Gastroesophageal sphincter (tissue), 3 donors: Measurements from ENCODE around the gene TNFSF12.

ENCODE experiments used
- CTCF ChIP-seq, 4 experiments: fragments of 200-600 bp in 2 of 4; fragments of 450-650 bp in 2 of 4; sonication (generic) in 1 of 4; IDR thresholded peaks; one replicate each; pipeline ENCODE4 v1.5.1; 2017 to 2019; ENCODE audit warnings: antibody characterized with exemption in 4 of 4, mild to moderate bottlenecking in 2 of 4, moderate library complexity in 2 of 4
- EP300 ChIP-seq: sonication (generic); formaldehyde crosslinking; IDR thresholded peaks from one replicate; pipeline ENCODE4 v1.6.1; 2017; ENCODE audit warnings: antibody characterized with exemption, mild to moderate bottlenecking
- POLR2A ChIP-seq, 2 donors: fragments of 450-650 bp; IDR thresholded peaks; one replicate each; pipeline ENCODE4 v1.6.1; 2017; ENCODE audit warnings: antibody characterized with exemption in 2 of 2, mild to moderate bottlenecking in 2 of 2, moderate library complexity in 1 of 2
- POLR2AphosphoS5 ChIP-seq: sonication (generic); formaldehyde crosslinking; IDR thresholded peaks from one replicate; pipeline ENCODE4 v1.6.1; 2017; ENCODE audit warnings: antibody characterized with exemption

- TF ChIP-seq POLR2AphosphoS5 (no peak), EP300 (no peak), CTCF (IDR thresholded peaks at IDR 0.05) (no peak), POLR2A (IDR thresholded peaks at IDR 0.05) (no peak)
Measured at GRCh38 chr17:7570351-7570750, 21.5 kb downstream of the TNFSF12 start.
